ENCODE data around the gene FOXP1.
A peak's percentile ranks its signal among the peaks of the same experiment; 100 is the strongest.

Gene FOXP1

DNA sequence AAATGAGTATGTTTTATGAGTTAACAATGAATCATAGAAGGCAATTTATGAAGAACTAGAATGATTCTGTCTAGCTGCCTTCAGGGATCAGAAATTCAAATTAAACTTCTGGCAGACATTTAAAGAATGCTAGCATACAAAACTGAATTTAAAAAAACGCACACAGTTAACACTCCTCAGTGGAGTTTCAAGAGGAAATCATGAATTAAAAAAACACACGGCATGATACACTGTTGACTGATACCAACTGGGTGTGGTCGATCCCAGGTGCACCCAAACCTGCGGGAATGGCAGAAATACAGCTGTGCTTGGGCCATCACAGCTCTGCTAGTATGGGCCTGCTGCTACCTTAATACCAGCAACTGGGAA, 526.0 kb downstream of the FOXP1 start:
- DNase-seq (ENCODE audit: low read depth), result no peak

DNA sequence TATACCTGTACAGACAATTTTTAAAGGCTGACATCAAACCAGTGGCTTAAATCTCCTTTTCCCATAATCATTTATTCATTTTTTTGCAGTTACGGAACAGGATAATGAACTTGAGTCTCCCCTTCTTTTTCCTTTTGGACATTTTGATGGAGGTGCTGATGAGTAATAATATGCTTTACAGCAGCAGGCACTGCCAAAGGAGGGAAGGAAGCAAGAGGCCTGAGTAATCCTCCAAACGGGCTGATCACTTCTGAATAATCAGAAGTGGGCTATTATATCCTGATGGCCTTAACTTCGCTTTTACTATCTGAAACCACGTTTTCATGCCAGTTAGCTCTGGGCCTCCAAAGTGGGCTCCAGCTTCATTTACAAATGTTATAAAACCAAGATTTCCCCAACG, 527.2 kb downstream of the FOXP1 start:
- no peak for DNase-seq (ENCODE audit: low read depth)

DNA sequence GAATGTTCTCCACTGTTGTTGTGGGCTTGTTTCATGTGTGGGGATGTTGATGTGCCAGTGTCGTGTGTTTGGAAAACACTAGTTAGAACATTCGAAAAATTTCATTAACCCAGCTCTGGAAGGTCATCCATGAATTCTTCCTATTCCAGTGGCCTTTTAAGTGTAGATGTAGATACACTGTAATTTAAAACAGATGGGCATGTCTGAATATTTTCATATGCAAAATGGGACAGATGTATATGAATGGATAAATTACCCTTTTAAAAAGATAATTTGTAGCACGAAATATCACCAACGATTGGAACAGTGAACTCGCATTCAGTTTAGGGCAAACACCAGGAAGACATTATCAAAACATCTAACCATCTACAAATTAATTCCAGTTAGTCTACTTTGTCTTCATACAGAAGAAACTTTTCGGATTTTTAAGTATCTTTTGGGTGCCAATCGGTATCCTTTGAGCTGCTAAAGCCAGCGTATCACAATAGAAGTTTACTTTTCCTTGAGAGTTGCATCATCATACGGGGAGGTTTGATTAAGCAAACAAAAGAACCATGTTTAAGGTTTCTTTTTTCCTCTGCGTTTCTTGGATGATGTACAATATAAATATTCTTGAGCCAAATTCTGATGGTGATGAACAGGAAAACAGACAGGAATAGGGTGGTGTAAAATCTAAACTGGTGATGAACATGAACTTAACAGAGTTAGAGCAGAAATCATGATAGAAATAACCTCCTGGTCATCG, 528.1 kb downstream of the FOXP1 start:
- DNase-seq (ENCODE audit: low read depth), result no peak

DNA sequence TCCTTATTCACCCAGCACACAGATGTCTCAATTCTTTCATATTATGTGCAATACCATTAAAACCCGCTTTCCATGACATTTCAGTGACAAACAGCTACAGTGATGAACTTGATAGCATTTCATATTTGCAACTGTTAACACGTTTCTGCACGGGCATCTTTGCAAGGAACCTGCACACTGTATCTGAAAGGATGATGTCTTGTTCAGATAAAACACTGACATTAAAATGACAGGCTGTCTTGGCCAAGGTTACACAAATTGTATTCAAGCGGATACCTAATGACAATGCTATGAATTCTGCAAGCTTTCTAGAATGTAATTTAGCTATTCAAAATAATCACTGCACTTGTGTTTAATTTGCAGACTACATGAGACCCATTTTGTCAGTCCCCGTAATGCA, 529.2 kb downstream of the FOXP1 start:
- no peak for DNase-seq (ENCODE audit: low read depth)

DNA sequence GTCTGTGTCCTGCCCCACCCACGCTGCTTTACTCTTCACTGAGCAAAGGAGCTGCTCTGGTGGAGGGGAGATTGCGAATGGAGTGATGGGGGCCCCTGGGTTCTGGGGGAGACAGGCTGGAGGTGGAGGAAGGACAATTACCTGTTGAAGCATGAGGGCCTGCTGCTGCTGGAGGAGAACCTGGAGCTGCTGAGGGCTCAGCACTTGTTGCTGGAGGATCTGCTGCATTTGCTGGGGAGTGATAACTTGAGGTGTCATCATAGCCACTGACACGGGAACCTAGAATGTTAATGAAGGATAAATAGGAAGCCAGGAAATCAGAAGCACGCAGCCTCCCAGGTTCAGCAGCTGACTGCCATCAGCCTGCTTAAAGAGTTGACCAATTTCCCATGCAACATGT, 530.0 kb downstream of the FOXP1 start:
- DNase-seq (ENCODE audit: low read depth), result no peak

DNA sequence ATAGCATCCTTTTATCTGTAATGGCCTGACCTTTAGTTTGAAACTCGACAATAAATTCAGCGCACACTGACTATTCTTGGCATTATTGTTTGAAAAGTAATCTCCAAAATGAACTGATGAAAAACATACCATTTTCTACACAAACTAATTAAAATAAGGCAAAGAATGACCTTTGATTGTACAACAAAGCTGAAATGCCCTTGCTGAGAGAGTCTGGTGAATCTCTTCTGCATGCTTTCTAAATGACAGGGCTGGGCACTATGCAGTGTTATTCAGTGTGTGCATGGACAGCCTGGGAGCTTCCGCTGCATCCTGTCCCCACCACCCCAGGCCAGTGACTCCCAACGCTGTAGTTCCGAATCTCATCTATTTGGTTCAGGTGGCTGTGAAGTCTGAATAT, 530.8 kb downstream of the FOXP1 start:
- no peak for DNase-seq (ENCODE audit: low read depth)

DNA sequence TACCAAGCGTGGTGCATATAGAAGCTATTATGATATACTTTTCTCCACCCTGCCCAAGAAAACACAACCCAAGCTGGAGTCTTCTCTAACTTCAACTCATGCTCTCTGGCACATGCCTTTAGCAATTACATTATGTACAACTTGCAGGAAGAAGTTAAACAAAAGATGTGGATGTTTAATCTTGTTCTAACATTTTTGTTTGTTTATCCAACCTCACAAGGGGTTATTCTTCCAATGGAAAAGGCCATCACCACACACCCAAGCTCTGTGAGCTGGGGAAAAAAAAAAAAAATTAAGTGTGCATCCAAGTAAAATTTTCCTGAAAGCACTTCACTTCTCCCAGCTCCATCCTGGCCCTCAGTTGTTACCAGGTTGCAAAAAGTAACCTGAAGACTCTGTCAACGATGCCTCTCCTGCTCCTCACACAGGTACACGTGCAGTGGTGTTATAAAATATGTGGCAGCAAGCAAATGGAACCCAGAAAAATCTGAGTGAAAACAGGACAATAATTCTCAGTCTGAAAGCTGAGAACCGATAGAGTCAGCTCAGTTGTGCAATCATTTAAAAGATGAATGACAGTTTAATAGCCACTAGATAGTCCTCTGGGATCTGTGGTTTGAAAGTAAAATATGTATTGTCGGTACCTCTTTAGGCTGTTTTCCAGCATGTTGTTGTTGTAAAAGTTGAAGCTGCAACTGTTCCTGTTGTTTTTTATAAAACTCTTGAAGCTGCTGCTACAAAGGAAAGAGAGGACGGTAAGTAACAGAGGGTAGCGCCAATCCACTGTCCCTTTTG, 531.4 kb downstream of the FOXP1 start:
- no peak for DNase-seq (ENCODE audit: low read depth)

DNA sequence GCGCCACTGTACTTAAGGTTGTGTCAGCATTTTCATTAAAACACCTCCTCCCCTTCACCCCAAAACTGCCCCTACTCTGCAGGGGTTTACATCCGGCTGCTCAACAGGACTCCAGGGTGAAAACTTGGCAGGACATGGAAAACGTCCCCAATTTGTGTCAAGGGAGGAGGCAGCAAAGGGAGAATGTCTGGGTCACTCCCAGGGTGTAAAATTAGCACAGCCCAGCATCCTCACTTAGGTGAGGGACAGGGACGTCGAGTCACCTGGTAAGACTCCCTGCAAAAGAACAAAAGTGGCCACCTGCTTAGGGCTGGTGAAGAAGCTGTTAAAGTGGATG, 532.3 kb downstream of the FOXP1 start:
- no peak for DNase-seq (ENCODE audit: low read depth)

DNA sequence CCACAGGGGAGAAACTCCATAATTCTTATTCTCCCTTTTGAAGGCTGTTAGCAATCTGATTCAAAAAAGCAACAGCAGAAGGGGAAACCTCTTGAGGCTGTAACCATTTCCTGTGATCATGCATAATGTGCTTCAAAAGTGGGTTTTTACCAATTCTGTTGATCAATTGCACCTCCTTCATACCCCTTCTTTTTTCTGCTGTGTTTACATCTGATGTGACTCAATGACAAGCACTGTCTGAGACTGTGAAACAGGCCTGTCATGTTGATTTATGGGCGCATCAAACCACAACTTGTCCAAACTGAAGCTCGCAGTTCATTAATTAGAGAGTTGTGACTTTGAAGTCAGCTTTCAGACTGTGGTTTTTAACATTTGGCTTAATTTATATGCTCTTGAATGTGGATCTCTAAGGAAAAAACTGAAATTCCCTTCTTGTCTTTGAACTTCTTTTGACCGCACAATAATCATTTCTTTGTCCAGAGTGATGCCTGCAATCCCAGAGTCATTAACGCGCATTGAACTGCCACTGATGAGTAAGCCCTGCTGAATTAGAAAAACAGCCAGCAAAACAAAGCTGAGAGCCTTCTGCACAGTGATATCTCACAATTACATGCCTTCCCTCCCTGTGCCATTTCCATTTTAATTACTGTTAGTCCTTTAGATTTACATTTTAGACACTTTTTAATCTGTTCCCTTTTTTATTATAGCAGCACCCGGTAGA, 532.8 kb downstream of the FOXP1 start:
- DNase-seq (ENCODE audit: low read depth), result peak; percentile 53

DNA sequence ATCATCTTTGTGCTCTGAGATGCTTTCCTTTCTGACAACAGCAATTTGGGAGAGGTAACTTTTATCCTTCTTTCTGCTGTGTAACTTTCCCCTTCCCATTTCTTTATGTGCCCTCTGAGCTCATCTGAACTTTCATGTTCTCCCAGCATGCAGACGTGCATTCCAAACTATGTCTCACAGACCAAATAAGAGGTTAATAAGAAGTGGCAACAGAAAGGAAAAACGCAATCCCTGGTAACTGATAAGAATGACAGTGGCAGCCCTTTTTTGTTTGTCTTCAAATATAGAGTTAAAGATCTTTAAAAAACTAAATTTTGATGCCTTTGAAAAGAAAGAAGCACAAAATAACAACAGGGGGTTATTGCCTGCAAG, 533.4 kb downstream of the FOXP1 start:
- no peak for DNase-seq (ENCODE audit: low read depth)

DNA sequence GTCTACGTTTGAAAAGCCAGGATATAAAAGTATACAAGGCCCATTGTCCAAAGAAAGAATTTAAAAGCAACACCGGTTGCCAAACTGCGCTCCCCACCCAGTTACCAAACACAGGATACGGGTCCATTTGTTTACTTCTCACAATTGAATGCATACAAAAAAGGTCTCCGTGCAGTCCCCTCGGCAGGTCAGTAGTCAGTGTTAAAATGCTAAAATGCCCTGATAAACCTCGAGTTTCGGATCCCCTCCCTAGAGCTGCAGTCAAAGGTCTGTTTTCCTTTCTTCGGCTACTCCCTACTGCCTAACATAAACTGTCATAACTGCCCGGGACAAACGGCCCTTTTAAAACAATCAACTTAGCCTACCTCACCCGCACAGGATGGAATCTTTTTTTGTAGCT, 534.6 kb downstream of the FOXP1 start:
- DNase-seq (ENCODE audit: low read depth), result no peak

DNA sequence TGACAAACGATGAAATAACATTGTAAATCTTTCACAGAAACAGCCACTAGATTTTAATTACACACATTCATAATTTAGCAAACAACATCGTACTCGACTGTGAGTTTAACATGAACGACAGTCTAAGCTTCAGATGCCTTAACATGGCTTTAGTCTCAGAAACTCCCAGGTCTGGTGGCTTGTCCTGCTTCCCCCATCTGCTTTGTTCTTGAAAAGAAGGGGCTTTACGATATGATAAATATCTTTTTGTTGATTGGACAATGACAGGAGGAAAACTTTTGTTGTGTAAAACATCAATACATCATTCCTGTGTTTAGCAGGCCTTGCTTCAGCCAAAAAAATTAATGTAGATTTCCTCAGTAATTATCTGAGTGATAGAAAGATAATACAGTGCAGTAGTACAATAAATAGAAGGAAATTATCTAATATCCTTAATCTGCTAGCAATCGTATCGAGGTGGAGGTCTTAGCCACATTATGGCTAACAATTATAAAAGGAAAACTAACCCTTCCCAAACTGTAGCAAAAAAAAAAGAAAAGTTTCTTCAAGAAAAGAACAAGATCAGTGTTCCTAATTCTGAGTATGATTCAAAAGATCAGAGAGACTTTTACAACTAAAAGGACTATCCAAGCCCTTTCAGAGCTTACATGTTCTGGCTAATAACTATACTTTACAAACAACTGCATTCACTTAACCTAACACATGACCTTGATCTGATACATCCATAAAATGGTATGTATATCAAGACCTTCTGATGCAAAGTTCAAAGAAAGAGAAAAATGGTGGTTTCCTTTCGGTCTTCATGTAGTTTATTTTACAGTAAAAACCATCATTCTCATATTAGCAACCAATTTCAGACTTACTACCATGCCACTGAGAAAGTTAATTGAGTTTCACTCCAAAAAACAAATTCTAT, 535.7 kb downstream of the FOXP1 start:
- DNase-seq (ENCODE audit: low read depth), result no peak

DNA sequence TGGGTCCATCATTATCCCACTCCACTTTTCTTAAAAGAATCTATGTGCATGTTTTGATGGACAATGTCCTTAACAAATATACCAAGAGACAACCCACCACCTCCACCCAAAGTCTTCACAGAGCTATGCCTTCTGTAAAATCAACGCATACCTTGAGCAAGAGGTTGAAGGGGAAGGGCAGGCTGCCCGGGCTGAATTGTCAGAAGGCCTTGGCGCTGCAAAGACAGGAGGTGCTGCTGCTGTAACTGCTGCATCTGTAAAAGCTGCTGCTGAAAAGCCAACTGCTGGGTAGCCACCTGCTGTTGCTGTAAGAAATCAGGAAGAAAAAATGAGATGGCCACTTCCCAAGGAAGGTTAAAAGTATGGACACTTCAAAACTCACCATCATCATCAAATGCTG, 536.7 kb downstream of the FOXP1 start:
- DNase-seq (ENCODE audit: low read depth), result no peak

DNA sequence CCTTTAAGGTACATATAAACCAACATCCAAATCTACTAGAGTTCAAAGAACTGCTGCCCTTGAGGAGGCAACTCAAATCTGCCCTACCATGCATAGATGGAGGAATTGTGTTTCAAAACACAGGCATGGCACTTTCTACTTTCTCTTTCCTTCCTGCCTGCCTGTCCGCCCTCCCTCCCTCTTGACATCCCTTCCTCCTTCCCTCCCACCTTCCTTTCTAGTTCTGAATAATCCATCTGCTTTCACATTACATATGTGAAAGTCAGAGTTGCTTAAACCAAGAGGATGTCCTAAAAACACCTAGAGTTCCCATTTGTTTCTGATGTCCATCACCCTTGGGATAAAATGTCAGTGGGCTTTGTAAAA, 537.6 kb downstream of the FOXP1 start:
- no peak for DNase-seq (ENCODE audit: low read depth)

DNA sequence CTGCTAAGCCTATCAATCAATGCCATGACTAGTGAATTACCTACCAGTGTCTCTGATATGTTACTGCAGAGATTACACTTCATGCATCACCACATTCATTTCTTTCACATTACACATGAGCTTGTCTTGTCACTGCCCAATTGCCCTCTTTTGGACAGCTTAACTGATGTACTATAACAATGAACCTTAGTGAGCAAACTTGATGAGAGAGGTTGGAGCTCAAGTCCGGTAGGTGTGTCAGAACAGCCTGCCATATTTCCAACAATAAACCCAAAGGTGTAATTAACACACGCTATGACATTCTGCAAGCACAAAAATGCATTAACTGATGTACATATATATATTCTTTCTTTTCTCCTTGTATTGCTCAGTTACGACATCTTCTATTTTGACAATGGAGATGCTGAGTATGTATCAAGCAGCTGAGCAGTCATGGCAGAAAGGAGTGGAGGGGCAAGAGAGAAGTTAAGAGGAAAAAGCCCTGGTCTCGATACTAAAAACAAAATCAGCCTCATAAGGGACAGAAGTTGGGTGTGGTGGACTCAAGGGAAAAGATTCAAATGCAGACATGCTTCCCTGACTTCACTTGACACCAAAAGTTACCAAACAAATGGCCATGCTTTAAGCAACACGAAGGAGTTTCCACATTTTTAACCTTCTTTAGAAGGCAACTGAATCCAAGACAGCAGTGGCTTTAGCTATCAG, 538.2 kb downstream of the FOXP1 start:
- DNase-seq (ENCODE audit: low read depth), result no peak

DNA sequence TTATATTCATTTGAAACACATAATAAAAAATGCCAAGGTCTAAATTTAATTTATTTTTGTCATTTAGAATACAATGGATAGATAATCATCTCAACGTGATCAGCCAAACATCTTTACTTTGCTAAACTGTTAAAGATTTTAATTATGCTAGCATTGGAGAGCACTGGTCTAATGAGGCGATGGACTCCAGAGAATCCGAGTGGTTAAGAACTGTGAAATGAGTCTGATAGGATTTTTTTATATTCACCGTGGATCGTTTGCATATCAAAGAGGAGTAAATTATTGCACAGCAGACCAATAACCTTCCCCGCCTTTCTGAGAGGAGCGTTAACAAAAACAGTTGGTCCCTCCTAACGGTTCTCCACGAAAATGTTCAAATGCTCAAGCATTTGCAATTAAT, 540.8 kb downstream of the FOXP1 start:
- DNase-seq (ENCODE audit: low read depth), result no peak

DNA sequence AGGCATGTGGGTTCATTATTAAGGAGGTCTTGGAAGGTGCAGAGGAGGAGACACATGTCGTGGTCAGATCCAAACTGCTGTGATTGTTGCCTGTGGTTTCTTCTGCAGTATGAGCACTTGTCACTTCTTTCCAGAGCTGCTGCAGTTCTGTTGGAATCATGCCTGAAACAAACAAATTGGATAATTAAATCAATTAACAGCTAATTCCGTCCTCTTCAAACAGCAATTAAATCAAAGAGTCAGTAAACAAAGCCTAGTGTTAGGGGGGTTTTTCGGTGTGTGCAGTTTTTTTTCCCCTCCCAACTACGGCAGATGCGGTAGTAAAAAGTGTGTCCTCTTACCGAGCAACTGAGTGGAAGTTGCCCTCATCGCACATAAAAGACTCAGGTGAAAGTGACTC, 542.2 kb downstream of the FOXP1 start:
- no peak for DNase-seq (ENCODE audit: low read depth)

DNA sequence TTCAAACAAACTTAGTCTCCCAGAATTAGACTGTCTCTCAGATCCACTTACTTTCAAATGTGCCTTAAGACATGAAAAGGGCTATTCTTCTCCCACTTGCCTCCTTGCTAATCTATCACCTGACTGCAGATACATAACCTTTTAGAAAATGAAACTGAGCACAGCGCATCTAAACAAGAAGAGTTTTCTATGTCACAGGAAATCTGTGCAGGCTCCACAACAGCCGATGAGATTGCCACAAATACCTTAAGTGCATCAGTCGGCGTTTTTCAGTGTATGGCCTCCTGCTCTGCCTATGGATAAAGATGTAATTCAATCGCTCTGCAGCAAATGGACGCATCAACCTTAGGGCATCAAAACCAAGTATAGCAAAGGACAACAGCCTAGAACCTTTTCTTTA, 544.2 kb downstream of the FOXP1 start:
- DNase-seq (ENCODE audit: low read depth), result no peak

DNA sequence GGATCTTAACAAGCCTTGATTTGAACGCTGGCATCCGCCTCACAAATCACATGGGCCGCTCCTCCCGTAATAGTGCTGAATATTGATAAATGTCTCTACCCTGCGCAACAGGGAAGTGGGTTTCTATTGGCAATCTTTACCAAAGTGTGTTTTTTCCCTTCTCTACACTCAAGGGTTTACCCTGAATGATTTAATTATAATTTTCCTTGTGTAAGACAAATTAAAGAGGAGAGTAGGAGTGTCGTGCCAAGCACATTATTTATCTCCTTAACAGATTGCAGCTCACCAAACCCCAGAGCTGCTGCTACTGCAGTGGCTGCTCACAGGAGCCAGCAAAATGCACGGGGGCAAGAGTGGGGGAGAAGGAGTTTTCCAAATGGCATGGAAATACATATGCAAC, 545.8 kb downstream of the FOXP1 start:
- DNase-seq (ENCODE audit: low read depth), result no peak

DNA sequence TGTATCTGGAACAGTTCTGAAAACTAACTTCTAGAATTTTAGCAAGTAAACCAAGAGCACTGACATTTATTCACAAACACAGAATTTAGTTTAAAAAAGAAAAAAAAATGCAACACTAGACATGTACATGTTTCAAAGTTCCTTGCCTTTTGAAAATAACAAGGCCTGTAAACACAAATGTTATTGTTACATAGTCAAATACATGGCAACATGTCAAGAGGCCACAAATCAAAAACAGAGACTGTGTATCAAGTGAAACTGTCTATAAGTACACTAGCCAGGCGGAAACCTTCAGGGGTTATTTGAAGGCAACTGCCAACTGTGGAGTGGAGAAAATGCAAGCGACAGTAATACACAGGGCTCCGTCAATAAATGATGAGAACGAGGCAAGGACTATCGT, 547.6 kb downstream of the FOXP1 start:
- no peak for DNase-seq (ENCODE audit: low read depth)

DNA sequence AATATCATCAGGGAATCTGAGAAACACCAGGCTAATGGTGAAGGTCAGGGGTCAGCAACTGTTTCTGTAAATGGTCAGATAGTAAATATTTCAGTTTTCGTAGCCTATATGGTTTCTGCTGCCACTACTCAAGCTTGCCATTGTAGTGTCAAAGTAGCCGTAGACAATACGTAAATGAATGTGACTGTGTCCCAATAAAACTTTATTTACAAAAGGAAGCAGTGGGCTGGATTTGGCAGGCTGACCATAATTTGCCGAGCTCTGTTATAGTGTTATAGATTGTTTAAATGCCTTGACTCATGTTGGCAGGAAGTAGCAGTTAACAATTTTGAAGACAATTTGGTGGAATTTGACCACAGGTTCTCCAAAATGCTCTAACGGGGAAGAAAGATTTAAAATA, 548.2 kb downstream of the FOXP1 start:
- DNase-seq (ENCODE audit: low read depth), result no peak

All from T-helper 22 cell (primary cell).